SK-N-SH (cell line): ENCODE data around the gene CEP131. TPM values are rescaled to one million over a fixed set of nuclear protein-coding genes. Genes with fewer than 3 reads are reported as not detected.

Experiments
- CTCF ChIA-PET: fragments of 300-600, 350-600 bp; formaldehyde crosslinking; extraction: SDS; loops from one replicate; lab custom pipeline; 2021; lab: Yijun Ruan, JAX
- POLR2A ChIA-PET: fragments of 350-600 bp; sonication (Branson Sonifier 250); formaldehyde crosslinking; extraction: SDS; loops from one replicate; lab custom pipeline; 2020; ENCODE audit warnings: antibody characterized with exemption, inconsistent platforms; lab: Yijun Ruan, JAX
- DNase-seq: peaks from one replicate; pipeline ENCODE4 v3.0.0; 2012
- H2AFZ ChIP-seq: fragments of 200-600 bp; sonication (generic); 2 replicates; pipeline ENCODE4 v1.8.1; 2016; ENCODE audit warnings: antibody characterized with exemption, mild to moderate bottlenecking, low read depth
- H3F3A ChIP-seq: fragments of 200-600 bp; sonication (generic); replicated peaks from 2 replicates; pipeline ENCODE3; 2016; ENCODE audit warnings: antibody characterized with exemption, mild to moderate bottlenecking; ENCODE audit not compliant: insufficient read depth
- H3K27ac ChIP-seq, 2 experiments: fragments of 200-500 bp in 1 of 2; fragments of 200-600 bp in 1 of 2; sonication (Bioruptor generic) in 1 of 2; sonication (generic), shearing (Covaris generic) in 1 of 2; 2 replicates each; pipeline versions ENCODE4 v1.5.1 to v1.6.1; 2014 to 2016; ENCODE audit warnings: low read depth in 2 of 2, inconsistent platforms in 1 of 2, low read length in 1 of 2, mild to moderate bottlenecking in 1 of 2, mixed read lengths in 1 of 2
- H3K27me3 ChIP-seq: fragments of 200-600 bp; sonication (generic), shearing (Covaris generic); 2 replicates; pipeline ENCODE4 v1.6.1; 2016; ENCODE audit warnings: mixed run types; ENCODE audit not compliant: insufficient read depth
- H3K36me3 ChIP-seq, 2 experiments: fragments of 200-500 bp in 1 of 2; fragments of 200-600 bp in 1 of 2; sonication (Bioruptor generic) in 1 of 2; sonication (generic) in 1 of 2; replicated peaks in 1 of 2; 2 replicates each; pipeline versions ENCODE3 to v1.5.1; 2014 to 2016; ENCODE audit warnings: low read length in 1 of 2, mild to moderate bottlenecking in 1 of 2; ENCODE audit not compliant: insufficient read depth in 2 of 2, control insufficient read depth in 1 of 2
- H3K4me1 ChIP-seq, 2 experiments: fragments of 200-500 bp in 1 of 2; fragments of 200-600 bp in 1 of 2; sonication (Bioruptor generic) in 1 of 2; sonication (generic), shearing (Covaris generic) in 1 of 2; 2 replicates each; pipeline versions ENCODE4 v1.5.1 to v1.6.1; 2014 to 2016; ENCODE audit warnings: low read depth in 1 of 2, low read length in 1 of 2, mixed run types in 1 of 2; ENCODE audit not compliant: insufficient read depth in 2 of 2, control insufficient read depth in 1 of 2
- H3K4me2 ChIP-seq: fragments of 200-600 bp; sonication (generic), shearing (Covaris generic); 2 replicates; pipeline ENCODE4 v1.6.1; 2017; ENCODE audit warnings: mixed run types
- H3K4me3 ChIP-seq, 2 experiments: fragments of 200-500 bp in 1 of 2; fragments of 200-600 bp in 1 of 2; sonication (Bioruptor generic) in 1 of 2; sonication (generic), shearing (Covaris generic) in 1 of 2; 2 replicates each; pipeline versions ENCODE4 v1.5.1 to v1.8.1; 2014 to 2016; ENCODE audit warnings: low read depth in 2 of 2, inconsistent platforms in 1 of 2, low read length in 1 of 2, mild to moderate bottlenecking in 1 of 2, mixed read lengths in 1 of 2, moderate library complexity in 1 of 2
- H3K79me2 ChIP-seq: fragments of 200-600 bp; sonication (generic); 2 replicates; pipeline ENCODE4 v1.8.1; 2017; ENCODE audit warnings: mild to moderate bottlenecking; ENCODE audit not compliant: insufficient read depth
- H3K9ac ChIP-seq: fragments of 200-600 bp; sonication (generic); 2 replicates; pipeline ENCODE4 v1.6.1; 2017; ENCODE audit warnings: mixed run types
- H3K9me2 ChIP-seq: fragments of 200-600 bp; sonication (generic); 2 replicates; pipeline ENCODE4 v1.6.1; 2017; ENCODE audit warnings: mixed run types
- H3K9me3 ChIP-seq: fragments of 200-600 bp; sonication (generic); 2 replicates; pipeline ENCODE4 v1.6.1; 2017; ENCODE audit warnings: mixed run types, mild to moderate bottlenecking, moderate library complexity
- H4K20me1 ChIP-seq: fragments of 200-600 bp; sonication (generic); 2 replicates; pipeline ENCODE4 v1.6.1; 2017; ENCODE audit warnings: mild to moderate bottlenecking, mixed run types; ENCODE audit not compliant: insufficient read depth
- CHD2 ChIP-seq: fragments of 150-350 bp; IDR thresholded peaks from 2 replicates; pipeline ENCODE4 v1.6.1; 2018; ENCODE audit warnings: low read length; ENCODE audit not compliant: partially characterized antibody
- EZH2phosphoT487 ChIP-seq: fragments of 200-600 bp; sonication (generic); IDR thresholded peaks from 2 replicates; pipeline ENCODE4 v1.6.1; 2017; ENCODE audit warnings: low read depth, mixed run types, mild to moderate bottlenecking, antibody characterized with exemption, moderate library complexity, borderline replicate concordance
- FOSL2 ChIP-seq: IDR thresholded peaks from 2 replicates; pipeline ENCODE4 v1.4.0; 2012; ENCODE audit warnings: low read depth, mild to moderate bottlenecking, moderate library complexity, borderline replicate concordance
- GABPA ChIP-seq: IDR thresholded peaks from 2 replicates; pipeline ENCODE4 v1.4.0; 2012; ENCODE audit warnings: low read depth, mild to moderate bottlenecking
- IRF3 ChIP-seq: fragments of 150-350 bp; IDR thresholded peaks from 2 replicates; pipeline ENCODE4 v1.6.1; 2016; ENCODE audit warnings: mild to moderate bottlenecking, low read depth, low read length
- JUND ChIP-seq: IDR thresholded peaks from 2 replicates; pipeline ENCODE4 v1.4.0; 2012
- MAX ChIP-seq: IDR thresholded peaks from 2 replicates; pipeline ENCODE4 v1.4.0; 2012; ENCODE audit warnings: low read depth
- NFIC ChIP-seq: IDR thresholded peaks from 2 replicates; pipeline ENCODE4 v1.4.0; 2012; ENCODE audit warnings: borderline replicate concordance
- PBX3 ChIP-seq: IDR thresholded peaks from 2 replicates; pipeline ENCODE4; 2012
- RAD21 ChIP-seq: IDR thresholded peaks from 2 replicates; pipeline ENCODE4 v1.6.1; 2012; ENCODE audit warnings: mild to moderate bottlenecking, low read length
- SMC3 ChIP-seq: IDR thresholded peaks from 2 replicates; pipeline ENCODE4 v1.6.1; 2012; ENCODE audit warnings: low read depth, low read length, improper control_type of control experiment
- TAF1 ChIP-seq: IDR thresholded peaks from 2 replicates; pipeline ENCODE4 v1.6.1; 2012; ENCODE audit warnings: low read depth, mild to moderate bottlenecking, low read length, moderate library complexity, borderline replicate concordance
- TEAD4 ChIP-seq: IDR thresholded peaks from 2 replicates; pipeline ENCODE4 v1.4.0; 2012; ENCODE audit warnings: mild to moderate bottlenecking, borderline replicate concordance; ENCODE audit not compliant: insufficient read depth
- USF2 ChIP-seq: fragments of 150-350 bp; IDR thresholded peaks from 2 replicates; pipeline ENCODE4 v1.6.1; 2017; ENCODE audit warnings: antibody characterized with exemption, low read length, low read depth, borderline replicate concordance
- YY1 ChIP-seq: IDR thresholded peaks from 2 replicates; pipeline ENCODE4 v1.4.0; 2012; ENCODE audit warnings: low read depth, mild to moderate bottlenecking
- ZBTB33 ChIP-seq: IDR thresholded peaks from 2 replicates; pipeline ENCODE4 v1.4.0; 2012; ENCODE audit warnings: low read depth, borderline replicate concordance
- whole genome bisulfite sequencing: methylation state at CpG from one replicate; pipeline ENCODE4 v1.1.6; 2017; ENCODE audit warnings: low lambda C conversion rate; 5-methylcytosine and 5-hydroxymethylcytosine counted together
- polyA plus RNA-seq, 3 experiments: library from polyadenylated mRNA; depleted of rRNA; stranded (reverse); fragments of >200 nt; gene quantifications; 2 replicates each; pipeline ENCODE4 v1.2.3, GENCODE V29; 2012

CEP131 gene
- polyA plus RNA-seq, 1 of the 3 experiments (the other 2 are of a cell fraction): 34.8 TPM

GRCh38 chr17:81258292-81258691, 35.5 kb upstream of the CEP131 start (continued):
- TF ChIP-seq TEAD4: no peak
- no peak for TF ChIP-seq JUND
- no peak for TF ChIP-seq ZBTB33
- no peak for TF ChIP-seq FOSL2
- TF ChIP-seq GABPA: no peak
- peak; percentile 58 for TF ChIP-seq RAD21
- no peak for TF ChIP-seq YY1
- no peak for TF ChIP-seq USF2
- TF ChIP-seq EZH2phosphoT487: no peak
- no peak for TF ChIP-seq NFIC
- TF ChIP-seq CHD2: no peak
- no peak for TF ChIP-seq IRF3
- no peak for TF ChIP-seq TAF1
- no peak for TF ChIP-seq MAX

- WGBS: 96% methylated on average over 19 of the region's 19 CpGs
- ChIA-PET CTCF (interaction anchor here (0.6 to 11.3 kb wide), 25 partner anchors 9 to 890 kb away, joined by 3 to 140 read pairs (median 5); partner anchors contain the start of gene FAAP100), POLR2A (interaction anchor here (1.2 kb wide), 1 partner anchor 64 kb away, joined by 3 read pairs; no protein-coding TSS in a partner anchor)
- no peak overlapping the region for H3K4me2 ChIP-seq
- no peaks in the 10 kb centered on the region for H3K9me3 ChIP-seq
- H3K4me1 ChIP-seq: peaks cover 0 to 21% of the 10 kb centered on the region in 2 experiments; a peak in 1 of 4 replicates
- H3F3A ChIP-seq: no peaks in the 10 kb centered on the region
- no peaks in the 10 kb centered on the region for H3K27me3 ChIP-seq
- H2AFZ ChIP-seq: no peak overlapping the region
- H4K20me1 ChIP-seq: peaks cover 16% of the 10 kb centered on the region
- H3K79me2 ChIP-seq: peaks cover 13% of the 10 kb centered on the region; the same call in 1 of the 2 replicates
- TF ChIP-seq JUND: no peak
- no peak for TF ChIP-seq PBX3
- TF ChIP-seq SMC3: no peak
- no peak for TF ChIP-seq GABPA
- H3K36me3 ChIP-seq: peaks cover 25 to 56% of the 10 kb centered on the region in 2 experiments
- H3K9me2 ChIP-seq: no peaks in the 10 kb centered on the region
- no peak overlapping the region for H3K9ac ChIP-seq
- DNase-seq: no peak
- H3K27ac ChIP-seq: no peak overlapping the region; a peak in 1 of 4 replicates
- no peak overlapping the region for H3K4me3 ChIP-seq
Observed at GRCh38 chr17:81257533-81257932, 34.8 kb upstream of the CEP131 start.
